Lower leg skin (tissue), 3 donors: ENCODE data around the gene SLC6A13.

ENCODE experiments used
- POLR2A ChIP-seq, 2 donors: fragments of 450-650 bp; IDR thresholded peaks; one replicate each; pipeline ENCODE4 v1.6.1; 2016 to 2017; ENCODE audit warnings: antibody characterized with exemption in 2 of 2, mild to moderate bottlenecking in 1 of 2, moderate library complexity in 1 of 2
- TF ChIP-seq, protein P1 (sequence below), 3 donors: fragments of 450-650 bp; IDR thresholded peaks; one replicate each; pipeline ENCODE4 v1.5.1; 2016; ENCODE audit warnings: antibody characterized with exemption in 3 of 3, mild to moderate bottlenecking in 3 of 3, moderate library complexity in 2 of 3

DNA sequence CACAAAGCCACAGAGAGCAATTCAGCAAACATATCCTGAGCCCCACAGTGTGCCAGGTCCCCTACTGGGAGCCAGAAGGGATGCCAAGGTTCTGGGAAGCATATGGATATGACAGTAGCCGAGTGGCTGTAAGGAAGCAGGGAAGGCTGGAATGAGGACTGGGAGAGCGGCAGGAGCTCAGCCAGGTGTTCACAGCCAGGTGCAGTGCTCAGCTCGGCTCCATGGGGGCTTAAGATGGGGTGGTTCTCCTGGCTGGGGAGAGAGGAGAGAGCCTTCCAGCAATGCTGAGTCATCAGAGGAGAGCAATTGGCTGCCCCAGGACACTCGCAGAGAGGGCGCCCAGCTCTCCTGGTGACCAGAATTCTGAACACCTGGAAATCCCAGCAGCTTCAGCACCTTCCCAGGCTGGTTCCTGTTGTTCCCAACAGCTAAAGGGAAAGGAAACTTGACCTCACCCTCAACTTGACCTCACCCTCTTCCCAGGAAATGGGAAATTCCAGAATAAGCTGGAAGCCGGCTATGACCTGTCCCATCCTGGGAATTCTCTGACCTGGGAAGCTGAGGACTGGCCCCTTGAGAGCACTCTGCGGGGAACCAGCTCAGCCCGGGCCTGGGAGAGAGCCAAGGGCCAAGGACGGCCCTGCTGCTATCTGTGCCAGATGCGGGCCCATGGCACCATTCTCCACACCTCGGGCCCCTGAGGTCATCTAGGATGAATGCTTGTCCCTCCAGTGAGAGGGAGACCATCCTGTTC, 83.3 kb downstream of the SLC6A13 start:
- TF ChIP-seq, protein P1, sequence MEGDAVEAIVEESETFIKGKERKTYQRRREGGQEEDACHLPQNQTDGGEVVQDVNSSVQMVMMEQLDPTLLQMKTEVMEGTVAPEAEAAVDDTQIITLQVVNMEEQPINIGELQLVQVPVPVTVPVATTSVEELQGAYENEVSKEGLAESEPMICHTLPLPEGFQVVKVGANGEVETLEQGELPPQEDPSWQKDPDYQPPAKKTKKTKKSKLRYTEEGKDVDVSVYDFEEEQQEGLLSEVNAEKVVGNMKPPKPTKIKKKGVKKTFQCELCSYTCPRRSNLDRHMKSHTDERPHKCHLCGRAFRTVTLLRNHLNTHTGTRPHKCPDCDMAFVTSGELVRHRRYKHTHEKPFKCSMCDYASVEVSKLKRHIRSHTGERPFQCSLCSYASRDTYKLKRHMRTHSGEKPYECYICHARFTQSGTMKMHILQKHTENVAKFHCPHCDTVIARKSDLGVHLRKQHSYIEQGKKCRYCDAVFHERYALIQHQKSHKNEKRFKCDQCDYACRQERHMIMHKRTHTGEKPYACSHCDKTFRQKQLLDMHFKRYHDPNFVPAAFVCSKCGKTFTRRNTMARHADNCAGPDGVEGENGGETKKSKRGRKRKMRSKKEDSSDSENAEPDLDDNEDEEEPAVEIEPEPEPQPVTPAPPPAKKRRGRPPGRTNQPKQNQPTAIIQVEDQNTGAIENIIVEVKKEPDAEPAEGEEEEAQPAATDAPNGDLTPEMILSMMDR (IDR thresholded peaks at IDR 0.05), result no peak
- no peak for TF ChIP-seq POLR2A (IDR thresholded peaks at IDR 0.05)
